RWPE2 (cell line): ENCODE data around the gene FBLN2.

ENCODE experiments used
- ATAC-seq: fragments of 200-7000 bp; cut with Tn5 transposase; 3 replicates; pipeline ENCODE4 v1.9.1; 2021; ENCODE audit warnings: low read depth
- DNase-seq: peaks from one replicate; pipeline ENCODE4 v3.0.0-alpha.2; 2020; ENCODE audit warnings: low spot score
- H3K27ac ChIP-seq: fragments of 450-650 bp; 2 replicates; pipeline ENCODE4 v1.5.1; 2017; ENCODE audit warnings: mild to moderate bottlenecking; ENCODE audit not compliant: poor library complexity, severe bottlenecking
- H3K27me3 ChIP-seq: fragments of 250-450 bp; sonication (Bioruptor Pico); 2 replicates; pipeline ENCODE4 v1.5.1; 2021; ENCODE audit warnings: mild to moderate bottlenecking, moderate library complexity; ENCODE audit not compliant: insufficient read depth, poor library complexity, severe bottlenecking
- H3K36me3 ChIP-seq: fragments of 250-450 bp; sonication (Bioruptor Pico); 2 replicates; pipeline ENCODE4 v1.5.1; 2020; ENCODE audit warnings: low read depth, mild to moderate bottlenecking, moderate library complexity
- H3K4me1 ChIP-seq: fragments of 250-450 bp; sonication (Bioruptor Pico); 2 replicates; pipeline ENCODE4 v1.5.1; 2021; ENCODE audit warnings: mild to moderate bottlenecking, moderate library complexity; ENCODE audit not compliant: insufficient read depth, poor library complexity, severe bottlenecking
- H3K4me3 ChIP-seq: fragments of 250-450 bp; sonication (Bioruptor Pico); 2 replicates; pipeline ENCODE4 v1.5.1; 2021; ENCODE audit warnings: mild to moderate bottlenecking, moderate library complexity; ENCODE audit not compliant: severe bottlenecking
- H3K9me3 ChIP-seq: fragments of 250-450 bp; sonication (Bioruptor Pico); 2 replicates; pipeline ENCODE4 v1.5.1; 2021; ENCODE audit warnings: mild to moderate bottlenecking, moderate library complexity; ENCODE audit not compliant: severe bottlenecking
- TF ChIP-seq, protein P1 (sequence below): fragments of 450-650 bp; IDR thresholded peaks from one replicate; pipeline ENCODE4 v1.5.1; 2017; ENCODE audit warnings: mild to moderate bottlenecking, moderate library complexity; ENCODE audit not compliant: poor library complexity, severe bottlenecking

The FBLN2 gene

DNA sequence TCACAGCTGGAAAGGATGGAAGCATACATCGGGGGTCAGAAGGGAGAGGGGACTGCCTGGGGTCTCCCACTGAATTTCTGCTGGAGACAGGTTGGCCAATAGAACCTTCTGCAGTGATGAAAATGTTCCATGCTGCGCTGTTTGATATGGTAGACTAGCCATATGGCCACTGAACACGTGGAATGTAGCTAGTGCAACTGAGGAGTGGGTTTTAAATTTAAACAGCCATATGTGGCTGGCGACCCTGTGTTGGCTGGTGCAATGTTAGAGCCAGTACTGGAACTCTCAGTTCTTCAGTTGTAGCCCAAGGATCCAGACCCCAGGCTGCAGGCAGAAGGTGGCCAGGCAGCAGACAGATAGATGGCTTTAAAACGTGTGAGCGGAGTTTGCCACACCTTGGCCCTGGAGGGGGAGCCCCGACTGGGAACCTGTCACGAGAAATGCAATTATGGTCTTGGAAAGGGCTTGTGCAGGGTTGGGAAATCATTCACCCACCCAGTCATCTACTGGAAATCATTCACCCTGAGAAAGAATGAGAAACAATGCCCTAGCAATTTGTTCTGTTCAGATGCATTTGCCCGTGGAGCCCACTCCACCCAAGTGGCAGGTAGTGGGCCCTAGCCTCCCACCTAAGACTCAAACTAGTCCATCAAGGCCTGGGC lies 127.6 kb downstream of the FBLN2 start:
- H3K27me3 ChIP-seq = no peaks in the 10 kb centered on the region
- TF ChIP-seq, protein P1, sequence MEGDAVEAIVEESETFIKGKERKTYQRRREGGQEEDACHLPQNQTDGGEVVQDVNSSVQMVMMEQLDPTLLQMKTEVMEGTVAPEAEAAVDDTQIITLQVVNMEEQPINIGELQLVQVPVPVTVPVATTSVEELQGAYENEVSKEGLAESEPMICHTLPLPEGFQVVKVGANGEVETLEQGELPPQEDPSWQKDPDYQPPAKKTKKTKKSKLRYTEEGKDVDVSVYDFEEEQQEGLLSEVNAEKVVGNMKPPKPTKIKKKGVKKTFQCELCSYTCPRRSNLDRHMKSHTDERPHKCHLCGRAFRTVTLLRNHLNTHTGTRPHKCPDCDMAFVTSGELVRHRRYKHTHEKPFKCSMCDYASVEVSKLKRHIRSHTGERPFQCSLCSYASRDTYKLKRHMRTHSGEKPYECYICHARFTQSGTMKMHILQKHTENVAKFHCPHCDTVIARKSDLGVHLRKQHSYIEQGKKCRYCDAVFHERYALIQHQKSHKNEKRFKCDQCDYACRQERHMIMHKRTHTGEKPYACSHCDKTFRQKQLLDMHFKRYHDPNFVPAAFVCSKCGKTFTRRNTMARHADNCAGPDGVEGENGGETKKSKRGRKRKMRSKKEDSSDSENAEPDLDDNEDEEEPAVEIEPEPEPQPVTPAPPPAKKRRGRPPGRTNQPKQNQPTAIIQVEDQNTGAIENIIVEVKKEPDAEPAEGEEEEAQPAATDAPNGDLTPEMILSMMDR = no peak
- ATAC-seq = no peak

DNA sequence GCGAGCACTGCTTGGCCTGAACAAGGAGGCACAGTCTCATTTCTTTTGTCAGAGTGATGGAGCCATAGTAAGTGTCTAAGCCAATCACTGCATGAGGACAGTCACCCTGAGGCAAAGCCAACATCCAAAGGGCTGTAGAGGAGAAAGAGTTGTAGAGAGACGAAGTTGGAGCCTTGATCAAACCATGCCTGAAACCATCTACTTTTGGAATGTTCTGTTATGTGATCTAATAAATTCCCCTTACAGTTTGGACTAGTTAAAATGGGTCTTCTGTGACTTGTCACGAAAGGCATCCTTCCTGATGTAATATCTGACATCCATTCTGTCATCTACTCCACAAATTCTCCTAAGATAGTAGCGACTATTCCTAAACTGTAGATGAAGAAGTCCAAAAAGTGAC lies 128.3 kb downstream of the FBLN2 start:
- Histone ChIP-seq H3K4me1 (no peaks in the 10 kb centered on the region), H3K27ac (no peak overlapping the region), H3K27me3 (no peaks in the 10 kb centered on the region), H3K4me3 (no peak overlapping the region), H3K36me3 (no peaks in the 10 kb centered on the region), H3K9me3 (no peaks in the 10 kb centered on the region)
- ATAC-seq = no peak
- TF ChIP-seq, protein P1 = no peak
- DNase-seq = no peak

More for the DNA sequence above, 127.6 kb downstream of the FBLN2 start:
- no peaks in the 10 kb centered on the region for H3K9me3 ChIP-seq
- H3K27ac ChIP-seq = no peak overlapping the region
- no peak overlapping the region for H3K4me3 ChIP-seq
- H3K4me1 ChIP-seq = no peaks in the 10 kb centered on the region
- H3K36me3 ChIP-seq = no peaks in the 10 kb centered on the region
- DNase-seq = no peak

DNA sequence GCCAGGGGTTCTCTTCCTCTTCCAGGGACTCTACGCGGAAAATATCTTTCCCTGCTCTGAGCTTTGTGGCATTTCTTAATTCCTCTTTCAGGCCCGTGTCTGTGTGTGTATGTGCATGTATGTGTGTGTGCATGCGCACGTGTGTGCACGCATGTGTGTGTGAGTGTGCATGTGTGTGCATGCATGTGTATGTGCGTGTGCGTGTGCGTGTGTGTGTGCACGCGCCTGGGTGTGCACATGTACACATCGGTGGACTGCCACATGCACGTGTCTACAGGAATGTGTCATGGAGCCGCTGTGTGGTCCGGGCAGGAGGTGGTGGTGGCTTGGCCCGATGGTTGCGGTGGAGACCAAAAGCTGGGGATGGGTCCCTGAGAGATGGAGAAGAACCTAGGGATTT lies 133.0 kb downstream of the FBLN2 start:
- DNase-seq (no peak), ATAC-seq (no peak)
- no peaks in the 10 kb centered on the region for H3K4me1 ChIP-seq
- no peaks in the 10 kb centered on the region for H3K9me3 ChIP-seq
- no peaks in the 10 kb centered on the region for H3K27me3 ChIP-seq
- H3K27ac ChIP-seq = no peak overlapping the region
- no peak overlapping the region for H3K4me3 ChIP-seq
- TF ChIP-seq, protein P1 = no peak
- H3K36me3 ChIP-seq = no peaks in the 10 kb centered on the region

DNA sequence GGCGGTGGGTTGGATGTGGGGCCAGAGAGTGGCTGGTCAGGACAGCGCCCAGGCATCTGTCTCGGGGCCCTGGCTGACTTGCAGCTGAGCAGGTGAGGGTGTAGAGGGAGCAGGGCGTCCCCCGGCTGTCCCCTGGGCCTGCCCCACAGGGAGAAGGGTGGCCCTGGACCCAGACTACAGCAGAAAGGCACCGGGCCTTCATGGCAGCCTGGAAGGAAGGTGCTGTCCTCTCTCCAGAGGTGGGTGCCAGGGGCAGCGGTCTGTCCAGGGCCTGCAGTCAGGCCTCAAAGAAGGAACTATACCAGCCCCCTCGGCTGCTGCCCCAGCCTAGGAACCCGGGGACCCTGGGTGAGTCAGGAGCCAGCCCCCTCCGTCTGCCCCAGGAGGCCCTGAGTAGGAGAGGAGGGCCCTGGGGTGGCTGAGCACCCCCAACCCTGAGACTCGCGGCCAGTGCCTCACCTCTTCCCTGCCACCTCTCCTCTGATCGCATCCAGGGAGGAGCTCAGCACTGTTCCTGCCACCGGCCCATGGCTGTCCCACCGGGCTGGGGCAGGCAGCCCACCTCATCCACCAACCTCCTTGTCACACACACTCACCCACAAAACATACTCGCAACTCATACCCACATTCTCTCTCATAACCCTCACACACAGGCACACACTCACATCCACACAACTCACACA lies 133.5 kb downstream of the FBLN2 start:
- Histone ChIP-seq H3K27me3 (no peaks in the 10 kb centered on the region), H3K36me3 (no peaks in the 10 kb centered on the region), H3K9me3 (no peaks in the 10 kb centered on the region), H3K4me1 (no peaks in the 10 kb centered on the region), H3K27ac (no peak overlapping the region), H3K4me3 (no peak overlapping the region)
- no peak for ATAC-seq
- DNase-seq = no peak
- TF ChIP-seq, protein P1 = no peak

DNA sequence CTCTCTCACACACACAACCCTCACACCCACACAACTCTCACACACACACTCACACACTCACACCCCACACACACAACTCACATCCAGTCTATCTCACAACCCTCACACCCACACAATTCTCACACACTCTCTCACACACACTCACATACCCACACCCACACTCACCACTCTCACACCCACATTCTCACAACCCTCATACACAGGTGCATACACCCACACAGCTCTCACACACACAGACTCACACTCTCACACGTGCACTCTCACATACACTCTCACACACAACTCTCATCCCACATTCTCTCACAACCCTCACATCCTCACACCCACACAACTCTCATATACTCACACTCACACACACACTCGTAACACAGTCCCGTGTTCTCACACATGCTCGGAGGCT lies 134.4 kb downstream of the FBLN2 start:
- Histone ChIP-seq H3K36me3 (no peaks in the 10 kb centered on the region), H3K9me3 (no peaks in the 10 kb centered on the region), H3K27ac (no peak overlapping the region), H3K27me3 (no peaks in the 10 kb centered on the region), H3K4me1 (no peaks in the 10 kb centered on the region), H3K4me3 (no peak overlapping the region)
- TF ChIP-seq, protein P1 = no peak
- no peak for ATAC-seq
- DNase-seq = no peak
